ENCODE data around the gene RAB11FIP2.

The RAB11FIP2 gene

GRCh38 chr10:118012952-118013525 lies 33.7 kb downstream of the RAB11FIP2 start (continued):
- TF ChIP-seq ZFP69B (tag by site-specific recombination; IDR thresholded peaks at IDR 0.05) (no peak), ZNF501 (tag by site-specific recombination; IDR thresholded peaks at IDR 0.05) (no peak), PRDM10 (tag by site-specific recombination; IDR thresholded peaks at IDR 0.05) (no peak), ZBTB7A (tag by site-specific recombination; IDR thresholded peaks at IDR 0.05; ENCODE audit: low read depth) (no peak), ZNF248 (tag by site-specific recombination; IDR thresholded peaks at IDR 0.05) (no peak)

GRCh38 chr10:118007773-118008172 lies 39.0 kb downstream of the RAB11FIP2 start:
- H3K9me3 ChIP-seq (ENCODE audit: control insufficient read depth, insufficient read depth, low read depth, low read length), result no peaks in the 10 kb centered on the region
- peaks cover 14 to 22% of the 10 kb centered on the region in 2 experiments; a peak in 2 of 3 replicates for H3K36me3 ChIP-seq (ENCODE audit: control insufficient read depth in 2 of 2, insufficient read depth in 1 of 2, low read length in 2 of 2)
- ChIA-PET CTCF (no interaction called here), POLR2A (no interaction called here)
- H3K4me3 ChIP-seq (ENCODE audit: low read depth, low read length), result no peak overlapping the region
- TF ChIP-seq, protein P1, sequence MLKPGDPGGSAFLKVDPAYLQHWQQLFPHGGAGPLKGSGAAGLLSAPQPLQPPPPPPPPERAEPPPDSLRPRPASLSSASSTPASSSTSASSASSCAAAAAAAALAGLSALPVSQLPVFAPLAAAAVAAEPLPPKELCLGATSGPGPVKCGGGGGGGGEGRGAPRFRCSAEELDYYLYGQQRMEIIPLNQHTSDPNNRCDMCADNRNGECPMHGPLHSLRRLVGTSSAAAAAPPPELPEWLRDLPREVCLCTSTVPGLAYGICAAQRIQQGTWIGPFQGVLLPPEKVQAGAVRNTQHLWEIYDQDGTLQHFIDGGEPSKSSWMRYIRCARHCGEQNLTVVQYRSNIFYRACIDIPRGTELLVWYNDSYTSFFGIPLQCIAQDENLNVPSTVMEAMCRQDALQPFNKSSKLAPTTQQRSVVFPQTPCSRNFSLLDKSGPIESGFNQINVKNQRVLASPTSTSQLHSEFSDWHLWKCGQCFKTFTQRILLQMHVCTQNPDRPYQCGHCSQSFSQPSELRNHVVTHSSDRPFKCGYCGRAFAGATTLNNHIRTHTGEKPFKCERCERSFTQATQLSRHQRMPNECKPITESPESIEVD (tag by site-specific recombination; IDR thresholded peaks at IDR 0.05), result 0 out of 2 replicates have a peak, but pooled peaks have one; percentile 28
- TF ChIP-seq ZNF274 (IDR thresholded peaks at IDR 0.05; ENCODE audit: low read length), result no peak
- TF ChIP-seq ZNF274 (tag by site-specific recombination; IDR thresholded peaks at IDR 0.05; ENCODE audit: borderline replicate concordance), result no peak
- TF ChIP-seq SP7 (tag by site-specific recombination; IDR thresholded peaks at IDR 0.05), result 0 out of 2 replicates have a peak, but pooled peaks have one; percentile 15
- TF ChIP-seq, protein P2, sequence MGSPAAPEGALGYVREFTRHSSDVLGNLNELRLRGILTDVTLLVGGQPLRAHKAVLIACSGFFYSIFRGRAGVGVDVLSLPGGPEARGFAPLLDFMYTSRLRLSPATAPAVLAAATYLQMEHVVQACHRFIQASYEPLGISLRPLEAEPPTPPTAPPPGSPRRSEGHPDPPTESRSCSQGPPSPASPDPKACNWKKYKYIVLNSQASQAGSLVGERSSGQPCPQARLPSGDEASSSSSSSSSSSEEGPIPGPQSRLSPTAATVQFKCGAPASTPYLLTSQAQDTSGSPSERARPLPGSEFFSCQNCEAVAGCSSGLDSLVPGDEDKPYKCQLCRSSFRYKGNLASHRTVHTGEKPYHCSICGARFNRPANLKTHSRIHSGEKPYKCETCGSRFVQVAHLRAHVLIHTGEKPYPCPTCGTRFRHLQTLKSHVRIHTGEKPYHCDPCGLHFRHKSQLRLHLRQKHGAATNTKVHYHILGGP (tag by site-specific recombination; IDR thresholded peaks at IDR 0.05), result peak; percentile 30; the same call in 1 of the 2 replicates
- H3K4me1 ChIP-seq (ENCODE audit: control insufficient read depth, insufficient read depth, low read length), result peaks cover 8% of the 10 kb centered on the region
- H3K27ac ChIP-seq (ENCODE audit: extremely low read depth, low read depth, low read length), result no peak overlapping the region

DNA sequence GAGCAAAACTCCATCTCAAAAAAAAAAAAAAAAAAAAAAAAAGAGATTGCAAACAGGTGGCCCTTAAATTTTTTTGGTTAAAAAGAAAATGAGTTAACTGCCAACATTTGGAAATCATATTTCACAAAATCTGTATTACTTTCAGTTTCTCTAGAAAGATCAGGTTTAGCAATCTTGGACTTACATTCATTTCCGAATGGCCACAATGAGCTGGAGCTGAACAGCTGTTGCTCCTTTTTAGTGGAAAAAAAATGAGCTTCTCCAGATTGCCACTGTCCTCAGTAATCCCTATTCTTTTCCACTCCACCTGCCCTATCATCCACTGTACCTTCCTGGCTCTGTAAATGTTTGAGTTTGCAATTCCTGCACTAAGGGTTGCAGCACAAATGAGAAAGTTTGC lies 43.6 kb downstream of the RAB11FIP2 start:
- H3K9me3 ChIP-seq (ENCODE audit: control insufficient read depth, insufficient read depth, low read depth, low read length), result no peaks in the 10 kb centered on the region
- H3K4me3 ChIP-seq (ENCODE audit: low read depth, low read length), result no peak overlapping the region
- peaks cover 14 to 18% of the 10 kb centered on the region in 2 experiments; a peak in 2 of 3 replicates for H3K36me3 ChIP-seq (ENCODE audit: control insufficient read depth in 2 of 2, insufficient read depth in 1 of 2, low read length in 2 of 2)
- ChIA-PET CTCF (no interaction called here), POLR2A (interaction anchor here (0.7 kb wide), 1 partner anchor 49 kb away, joined by 3 read pairs; no protein-coding TSS in a partner anchor)
- TF ChIP-seq ZNF560 (tag by site-specific recombination; IDR thresholded peaks at IDR 0.05; ENCODE audit: borderline replicate concordance) (no peak), ZNF404 (tag by site-specific recombination; IDR thresholded peaks at IDR 0.05) (no peak), ZBTB11 (tag by site-specific recombination; conservative IDR thresholded peaks at IDR 0.05; ENCODE audit: low read depth) (no peak)
- TF ChIP-seq, protein P3, sequence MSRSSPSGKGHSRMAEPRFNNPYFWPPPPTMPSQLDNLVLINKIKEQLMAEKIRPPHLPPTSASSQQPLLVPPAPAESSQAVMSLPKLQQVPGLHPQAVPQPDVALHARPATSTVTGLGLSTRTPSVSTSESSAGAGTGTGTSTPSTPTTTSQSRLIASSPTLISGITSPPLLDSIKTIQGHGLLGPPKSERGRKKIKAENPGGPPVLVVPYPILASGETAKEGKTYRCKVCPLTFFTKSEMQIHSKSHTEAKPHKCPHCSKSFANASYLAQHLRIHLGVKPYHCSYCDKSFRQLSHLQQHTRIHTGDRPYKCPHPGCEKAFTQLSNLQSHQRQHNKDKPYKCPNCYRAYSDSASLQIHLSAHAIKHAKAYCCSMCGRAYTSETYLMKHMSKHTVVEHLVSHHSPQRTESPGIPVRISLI (tag by site-specific recombination; IDR thresholded peaks at IDR 0.05), result 0 out of 2 replicates have a peak, but pooled peaks have one; percentile 33
- peaks cover 7% of the 10 kb centered on the region for H3K4me1 ChIP-seq (ENCODE audit: control insufficient read depth, insufficient read depth, low read length)
- no peak overlapping the region for H3K27ac ChIP-seq (ENCODE audit: extremely low read depth, low read depth, low read length)
